ENCODE data around the gene IGLL5. TPM values are rescaled to one million over a fixed set of nuclear protein-coding genes. Genes with fewer than 3 reads are reported as not detected.
"Not testable (repeated sequence)": the region's sequence is repeated elsewhere in the genome, so short reads cannot be mapped to it uniquely, and the experiment has no call there.

The IGLL5 gene
- total and polyA plus RNA-seq, 2 of the 13 experiments (the other 11 are each of a cell fraction or from before 2014, with no cell fraction given) = not detected

- Histone ChIP-seq H3K79me2 (ENCODE audit: insufficient read depth, low read length) (no peaks in the 10 kb centered on the region), H3K9me3 (ENCODE audit: low read length) (no peaks in the 10 kb centered on the region), H3K4me3 (replicated peaks in 1 of 3; ENCODE audit: insufficient read depth in 1 of 3, low read depth in 2 of 3, low read length in 3 of 3) (no peak overlapping the region), H3K27me3 (ENCODE audit: control insufficient read depth in 1 of 2, insufficient read depth in 2 of 2, low read length in 2 of 2) (peaks cover 11 to 50% of the 10 kb centered on the region in 2 experiments; a peak in 4 of 5 replicates), H3K4me2 (ENCODE audit: low read depth, low read length) (no peak overlapping the region), H3K27ac (ENCODE audit: extremely low read length, insufficient read depth, low read length) (no peak overlapping the region), H3K4me1 (ENCODE audit: insufficient read depth, low read length) (no peaks in the 10 kb centered on the region), H3K9ac (ENCODE audit: insufficient read depth, low read depth, low read length) (no peak overlapping the region), H2AFZ (ENCODE audit: low read length) (no peak overlapping the region), H3K36me3 (replicated peaks in 1 of 2; ENCODE audit: control insufficient read depth in 1 of 2, insufficient read depth in 2 of 2, low read length in 2 of 2) (no peaks in the 10 kb centered on the region), H4K20me1 (ENCODE audit: insufficient read depth, low read length) (no peaks in the 10 kb centered on the region)
- TF ChIP-seq MXD3 (CRISPR knock-in tag; IDR thresholded peaks at IDR 0.05) (no peak), TMF1 (CRISPR knock-in tag; IDR thresholded peaks at IDR 0.05; ENCODE audit: low read depth) (no peak), GRHL1 (CRISPR knock-in tag; conservative IDR thresholded peaks at IDR 0.05) (no peak), POLR2AphosphoS2 (IDR thresholded peaks at IDR 0.05; ENCODE audit: low read depth, low read length) (no peak), ZNF563 (CRISPR knock-in tag; IDR thresholded peaks at IDR 0.05) (no peak), ATF2 (CRISPR knock-in tag; IDR thresholded peaks at IDR 0.05) (no peak), NFKBIZ (CRISPR knock-in tag; IDR thresholded peaks at IDR 0.05) (no peak)
- intact Hi-C loops (cut with micrococcal nuclease; ENCODE audit: unreplicated experiment) (no loop called here), in situ Hi-C loops (cut with HindIII; ENCODE audit: extremely low pct_ligation_motif_present, low pct_unique_long_range_greater_than_20kb) (no loop called here)
- DNase-seq (ENCODE audit: low spot score) (no peak), FAIRE-seq (no peak), ATAC-seq (no peak)
- 0% methylated on average over 2 of the region's 2 CpGs for WGBS (ENCODE audit: low lambda C conversion rate)
- CTCF ChIA-PET (ENCODE audit: low intra/inter-chr PET ratio, low total read pairs) = no interaction called here
- POLR2A ChIA-PET = no interaction called here
- BruUV-seq (replicated peaks) = no TSS peak
Observed at GRCh38 chr22:22903355-22903777, 15.8 kb downstream of the IGLL5 start.

- DNase-seq (ENCODE audit: low spot score); H3K9ac ChIP-seq (ENCODE audit: insufficient read depth, low read depth, low read length); BruUV-seq (replicated peaks); H4K20me1 ChIP-seq (ENCODE audit: insufficient read depth, low read length); intact Hi-C loops (cut with micrococcal nuclease; ENCODE audit: unreplicated experiment); H3K79me2 ChIP-seq (ENCODE audit: insufficient read depth, low read length); CTCF ChIA-PET (ENCODE audit: low intra/inter-chr PET ratio, low total read pairs); H3K9me3 ChIP-seq (ENCODE audit: low read length); in situ Hi-C loops (cut with HindIII; ENCODE audit: extremely low pct_ligation_motif_present, low pct_unique_long_range_greater_than_20kb); H2AFZ ChIP-seq (ENCODE audit: low read length); H3K4me2 ChIP-seq (ENCODE audit: low read depth, low read length); POLR2A ChIA-PET; ATAC-seq; H3K27ac ChIP-seq (ENCODE audit: extremely low read length, insufficient read depth, low read length); FAIRE-seq; H3K36me3 ChIP-seq (replicated peaks in 1 of 2; ENCODE audit: control insufficient read depth in 1 of 2, insufficient read depth in 2 of 2, low read length in 2 of 2); H3K4me3 ChIP-seq (replicated peaks in 1 of 3; ENCODE audit: insufficient read depth in 1 of 3, low read depth in 2 of 3, low read length in 3 of 3); H3K4me1 ChIP-seq (ENCODE audit: insufficient read depth, low read length): not testable (repeated sequence)
- 5% methylated on average over 1 of the region's 1 CpG for WGBS (ENCODE audit: low lambda C conversion rate)
- H3K27me3 ChIP-seq (ENCODE audit: control insufficient read depth in 1 of 2, insufficient read depth in 2 of 2, low read length in 2 of 2) = peaks cover 11 to 53% of the 10 kb centered on the region in 2 experiments; a peak in 4 of 5 replicates
Observed at GRCh38 chr22:22903781-22904192, 16.2 kb downstream of the IGLL5 start.

GRCh38 chr22:22904736-22905135 lies 17.1 kb downstream of the IGLL5 start:
- BruUV-seq (replicated peaks); POLR2A ChIA-PET; CTCF ChIA-PET (ENCODE audit: low intra/inter-chr PET ratio, low total read pairs): not testable (repeated sequence)

More at GRCh38 chr22:22904736-22905135, 17.1 kb downstream of the IGLL5 start:
- FAIRE-seq; H3K9me3 ChIP-seq (ENCODE audit: low read length); intact Hi-C loops (cut with micrococcal nuclease; ENCODE audit: unreplicated experiment); H3K4me2 ChIP-seq (ENCODE audit: low read depth, low read length); in situ Hi-C loops (cut with HindIII; ENCODE audit: extremely low pct_ligation_motif_present, low pct_unique_long_range_greater_than_20kb); H3K9ac ChIP-seq (ENCODE audit: insufficient read depth, low read depth, low read length); H2AFZ ChIP-seq (ENCODE audit: low read length); DNase-seq (ENCODE audit: low spot score); H4K20me1 ChIP-seq (ENCODE audit: insufficient read depth, low read length); H3K27ac ChIP-seq (ENCODE audit: extremely low read length, insufficient read depth, low read length); H3K4me3 ChIP-seq (replicated peaks in 1 of 3; ENCODE audit: insufficient read depth in 1 of 3, low read depth in 2 of 3, low read length in 3 of 3); H3K36me3 ChIP-seq (replicated peaks in 1 of 2; ENCODE audit: control insufficient read depth in 1 of 2, insufficient read depth in 2 of 2, low read length in 2 of 2); H3K79me2 ChIP-seq (ENCODE audit: insufficient read depth, low read length); H3K4me1 ChIP-seq (ENCODE audit: insufficient read depth, low read length): not testable (repeated sequence)
- H3K27me3 ChIP-seq (ENCODE audit: control insufficient read depth in 1 of 2, insufficient read depth in 2 of 2, low read length in 2 of 2) = peaks cover 11 to 62% of the 10 kb centered on the region in 2 experiments; a peak in 4 of 5 replicates
- WGBS (ENCODE audit: low lambda C conversion rate) = 25% methylated on average over 5 of the region's 5 CpGs
- peak; percentile 12; the same call in 2 of the 3 replicates for ATAC-seq
